Measurements from ENCODE around the gene FCGR1A.
"Not testable (repeated sequence)": the region's sequence is repeated elsewhere in the genome, so short reads cannot be mapped to it uniquely, and the experiment has no call there.

- not testable (repeated sequence) for TF ChIP-seq CTCF, POLR2A (IDR thresholded peaks at IDR 0.05)
Observed at GRCh38 chr1:149841149-149841548, 58.7 kb downstream of the FCGR1A start.
